ENCODE data around the gene HCFC1. TPM values are rescaled to one million over a fixed set of nuclear protein-coding genes. Genes with fewer than 3 reads are reported as not detected.

Gene HCFC1
- total RNA-seq, 1 donor from 2014 or later = 84.0 TPM

GRCh38 chrX:153968255-153968654, 3.4 kb downstream of the HCFC1 start:
- Mint-ChIP-seq H3K27ac (ENCODE audit: unreplicated experiment) (peak overlapping the region; percentile 71), H3K9me3 (ENCODE audit: unreplicated experiment) (peaks cover 7% of the 10 kb centered on the region), H3K27me3 (ENCODE audit: unreplicated experiment) (peaks cover 5% of the 10 kb centered on the region), H3K4me1 (ENCODE audit: low read depth, unreplicated experiment) (peaks cover 17% of the 10 kb centered on the region), H3K36me3 (ENCODE audit: unreplicated experiment) (no peaks in the 10 kb centered on the region), H3K4me3 (ENCODE audit: unreplicated experiment) (peak overlapping the region; percentile 92)
- TF ChIP-seq CTCF (IDR thresholded peaks at IDR 0.05; ENCODE audit: partially characterized antibody, unreplicated experiment) = no peak
- DNase-seq = no peak

- no peak for DNase-seq
- H3K27me3 Mint-ChIP-seq (ENCODE audit: unreplicated experiment) = peaks cover 2% of the 10 kb centered on the region
- H3K4me3 Mint-ChIP-seq (ENCODE audit: unreplicated experiment) = peak overlapping the region; percentile 92
- H3K4me1 Mint-ChIP-seq (ENCODE audit: low read depth, unreplicated experiment) = peaks cover 17% of the 10 kb centered on the region
- peak overlapping the region; percentile 71 for H3K27ac Mint-ChIP-seq (ENCODE audit: unreplicated experiment)
- TF ChIP-seq CTCF (IDR thresholded peaks at IDR 0.05; ENCODE audit: partially characterized antibody, unreplicated experiment) = no peak
- no peaks in the 10 kb centered on the region for H3K36me3 Mint-ChIP-seq (ENCODE audit: unreplicated experiment)
- H3K9me3 Mint-ChIP-seq (ENCODE audit: unreplicated experiment) = peaks cover 6% of the 10 kb centered on the region
Measured at GRCh38 chrX:153967536-153968224, 3.9 kb downstream of the HCFC1 start.

GRCh38 chrX:153966841-153967535, 4.6 kb downstream of the HCFC1 start:
- Mint-ChIP-seq H3K27ac (ENCODE audit: unreplicated experiment) (peak overlapping the region; percentile 71), H3K4me3 (ENCODE audit: unreplicated experiment) (peak overlapping the region; percentile 92), H3K36me3 (ENCODE audit: unreplicated experiment) (no peaks in the 10 kb centered on the region), H3K9me3 (ENCODE audit: unreplicated experiment) (peaks cover 7% of the 10 kb centered on the region), H3K4me1 (ENCODE audit: low read depth, unreplicated experiment) (peaks cover 17% of the 10 kb centered on the region), H3K27me3 (ENCODE audit: unreplicated experiment) (peaks cover 3% of the 10 kb centered on the region)
- no peak for DNase-seq
- TF ChIP-seq CTCF (IDR thresholded peaks at IDR 0.05; ENCODE audit: partially characterized antibody, unreplicated experiment) = no peak

GRCh38 chrX:153966283-153966688, 5.3 kb downstream of the HCFC1 start:
- no peak for TF ChIP-seq CTCF (IDR thresholded peaks at IDR 0.05; ENCODE audit: partially characterized antibody, unreplicated experiment)
- peak overlapping the region; percentile 48 for H3K27ac Mint-ChIP-seq (ENCODE audit: unreplicated experiment)
- H3K9me3 Mint-ChIP-seq (ENCODE audit: unreplicated experiment) = peaks cover 5% of the 10 kb centered on the region
- peaks cover 17% of the 10 kb centered on the region for H3K4me1 Mint-ChIP-seq (ENCODE audit: low read depth, unreplicated experiment)
- H3K4me3 Mint-ChIP-seq (ENCODE audit: unreplicated experiment) = peak overlapping the region; percentile 64
- H3K27me3 Mint-ChIP-seq (ENCODE audit: unreplicated experiment) = peaks cover 2% of the 10 kb centered on the region
- H3K36me3 Mint-ChIP-seq (ENCODE audit: unreplicated experiment) = no peaks in the 10 kb centered on the region
- DNase-seq = no peak

GRCh38 chrX:153965406-153965805, 6.2 kb downstream of the HCFC1 start:
- Mint-ChIP-seq H3K4me3 (ENCODE audit: unreplicated experiment) (peak overlapping the region; percentile 34), H3K4me1 (ENCODE audit: low read depth, unreplicated experiment) (peaks cover 17% of the 10 kb centered on the region), H3K9me3 (ENCODE audit: unreplicated experiment) (peaks cover 5% of the 10 kb centered on the region), H3K36me3 (ENCODE audit: unreplicated experiment) (no peaks in the 10 kb centered on the region), H3K27me3 (ENCODE audit: unreplicated experiment) (peaks cover 2% of the 10 kb centered on the region), H3K27ac (ENCODE audit: unreplicated experiment) (no peak overlapping the region)
- no peak for TF ChIP-seq CTCF (IDR thresholded peaks at IDR 0.05; ENCODE audit: partially characterized antibody, unreplicated experiment)
- no peak for DNase-seq

Measured in glutamatergic neuron (in vitro differentiated cells).